Right renal pelvis (tissue), 4 donors: ENCODE data around the gene FAM221B. TPM values are rescaled to one million over a fixed set of nuclear protein-coding genes. Genes with fewer than 3 reads are reported as not detected.

ENCODE experiments used
- DNase-seq, 4 donors: peaks; one replicate each; pipeline ENCODE4 v3.0.0-alpha.2; 2013; ENCODE audit warnings: low read depth in 4 of 4, low spot score in 3 of 4, missing footprints in 1 of 4
- polyA plus RNA-seq, 4 donors: library from polyadenylated mRNA; unstranded; fragments of 120-200 nt; gene quantifications; one replicate each; pipeline ENCODE4 v1.2.1, GENCODE V29; 2013; ENCODE audit not compliant: insufficient read length in 4 of 4

FAM221B gene
- polyA plus RNA-seq, 4 donors: 0.10 to 0.16 (median 0.13) TPM; not detected in 1

DNA sequence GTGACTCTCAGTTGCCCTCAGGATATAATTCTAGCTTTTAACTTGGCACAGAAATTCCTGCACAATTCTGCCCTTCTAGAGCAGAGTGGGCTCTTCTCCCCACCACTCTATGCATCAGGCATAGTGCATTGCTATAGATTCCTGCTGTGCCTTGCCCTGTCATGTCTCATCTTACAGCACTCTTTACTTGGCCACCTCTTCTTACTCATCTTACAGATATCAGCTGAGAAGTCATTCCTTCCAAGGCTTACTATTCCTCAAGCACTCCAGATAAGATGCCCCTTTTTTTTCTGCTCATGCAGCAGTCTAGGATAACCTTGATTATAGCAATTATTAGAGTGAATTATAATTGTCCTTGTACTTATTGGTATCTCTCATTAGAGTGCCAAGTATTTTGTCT lies 5.6 kb downstream of the FAM221B start:
- no peak for DNase-seq

DNA sequence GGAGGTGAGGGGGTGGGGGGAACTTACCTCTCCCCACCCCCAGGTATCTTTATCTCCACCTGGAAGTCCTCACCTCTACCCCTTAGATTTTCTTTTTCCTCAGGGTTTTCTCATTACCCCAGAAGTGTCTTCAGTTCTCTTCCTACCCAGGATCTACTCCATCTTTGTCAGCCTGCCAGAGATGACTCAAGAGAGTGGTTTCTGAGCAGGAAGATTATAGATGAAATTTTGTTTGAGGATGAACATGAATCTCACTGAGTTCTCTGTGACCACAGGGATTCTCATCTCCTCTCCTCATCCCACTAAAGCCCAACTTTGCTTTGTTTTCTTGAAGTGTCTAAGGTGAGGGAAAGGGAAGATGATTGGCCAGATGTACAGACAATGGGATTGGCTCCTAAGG lies 8.5 kb downstream of the FAM221B start:
- DNase-seq: no peak

DNA sequence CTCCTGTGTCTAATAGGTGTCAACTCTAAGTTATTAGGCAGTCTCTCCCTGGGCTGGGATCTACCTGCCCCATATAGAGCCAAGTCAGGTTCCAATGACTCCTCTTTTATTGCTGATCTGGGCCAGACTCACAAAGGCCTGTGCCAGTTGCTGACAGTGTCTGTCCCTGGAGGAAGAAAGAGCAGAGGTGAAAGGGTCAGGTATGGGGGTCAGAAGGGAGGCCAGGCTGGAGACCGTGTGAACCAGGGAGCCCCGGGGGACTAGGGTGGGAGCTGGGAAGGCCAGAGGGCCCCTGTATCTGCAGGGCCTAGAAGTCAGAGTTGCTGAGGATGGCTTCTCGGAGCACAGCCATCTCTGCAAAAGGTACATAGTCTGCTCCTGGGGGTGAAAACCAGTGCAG lies 10.2 kb downstream of the FAM221B start:
- no peak for DNase-seq

DNA sequence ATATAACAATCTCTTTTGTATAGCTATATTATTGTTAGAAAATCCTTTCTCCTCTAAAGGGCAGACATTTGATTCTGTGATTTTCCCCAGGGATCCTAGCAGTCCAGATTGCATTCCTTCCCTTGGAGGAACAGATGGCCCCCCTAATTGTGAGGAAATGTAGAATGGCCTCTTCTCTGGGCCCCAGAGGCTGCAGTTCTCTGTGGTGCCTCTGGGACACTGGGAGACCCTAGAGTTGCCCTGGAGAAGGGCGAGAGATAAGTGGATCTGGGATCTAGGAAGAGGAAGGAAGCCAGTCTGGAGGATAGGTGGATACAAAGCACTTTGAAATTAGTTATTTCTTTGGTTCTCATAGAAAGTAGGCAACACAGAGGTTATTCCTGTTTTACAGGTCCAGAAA lies 11.8 kb downstream of the FAM221B start:
- no peak for DNase-seq

DNA sequence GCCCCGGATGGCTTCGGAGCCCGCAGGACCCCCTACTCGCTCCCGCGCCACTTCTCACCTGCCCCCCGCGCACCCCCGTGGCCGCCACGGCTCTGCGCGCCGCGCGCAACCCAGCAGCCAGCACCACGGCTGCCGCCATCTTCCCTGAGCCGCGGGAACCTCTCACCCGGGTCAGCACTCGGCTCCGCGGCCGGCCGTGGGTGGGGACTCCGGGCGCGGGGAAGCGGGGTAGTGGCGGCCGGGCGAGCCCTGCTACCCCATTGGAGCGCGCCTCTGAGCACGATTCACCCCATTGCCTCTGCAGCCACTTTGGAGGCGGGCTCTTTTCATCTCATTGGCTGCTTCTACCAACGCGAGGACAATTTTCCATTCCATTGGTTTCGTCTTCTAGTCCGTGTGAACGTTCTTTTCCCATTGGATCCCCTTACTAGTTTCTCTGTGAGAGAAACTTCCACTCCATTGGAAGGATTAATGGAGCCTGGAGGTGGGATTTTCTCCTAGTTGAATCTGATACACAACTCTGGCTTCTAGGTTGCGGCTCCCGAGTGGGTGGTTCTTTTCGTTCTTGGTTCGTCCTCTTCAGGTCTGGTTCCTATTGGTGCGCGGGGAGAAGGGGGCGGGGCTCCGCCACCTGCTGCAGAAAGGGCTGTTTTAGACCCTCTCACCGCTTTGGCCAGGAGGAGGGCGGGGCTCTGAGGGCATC lies 13.5 kb downstream of the FAM221B start, which contains the start of gene HINT2:
Gene HINT2 (minus strand): TSS at position 202 of the 703 bp plus-strand sequence. CDS start 63 bp downstream, at position 139.
- DNase-seq: peak; percentile 91 to 97 (median 96)

DNA sequence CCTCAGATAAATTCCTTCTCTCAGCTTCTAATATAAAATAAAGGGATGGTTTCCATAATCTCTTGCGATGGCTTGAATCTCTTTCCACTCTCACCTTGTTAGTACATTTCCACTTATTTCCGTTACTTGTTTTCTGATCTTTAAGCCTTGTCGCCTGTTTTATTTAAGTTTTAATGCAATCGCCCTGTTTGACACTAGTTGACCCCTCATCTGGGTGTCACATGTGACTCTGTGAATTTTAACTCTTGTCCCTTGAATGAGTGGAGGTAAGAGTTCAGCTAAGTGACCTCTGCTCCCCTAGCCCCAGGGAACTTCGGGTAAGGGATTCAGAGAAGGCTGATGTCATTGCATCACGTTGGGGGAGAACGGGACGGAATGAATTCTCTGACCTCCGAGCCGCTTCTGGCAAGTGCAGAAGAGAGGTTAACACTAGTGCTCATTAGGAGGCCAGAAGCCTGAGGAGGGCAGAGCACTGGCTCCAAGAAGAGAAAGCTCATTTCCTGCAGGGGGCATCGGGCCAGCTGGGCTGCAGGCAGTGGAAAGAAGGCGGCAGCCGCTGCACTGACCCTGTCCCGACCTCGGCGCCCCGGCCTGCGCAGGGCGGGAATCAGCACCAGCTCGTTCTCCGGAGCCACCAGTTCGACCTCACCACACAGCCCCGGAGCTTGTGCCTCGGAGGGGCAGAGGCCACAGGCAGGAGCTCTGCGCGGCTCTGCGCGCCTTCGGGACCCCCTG lies 14.3 kb downstream of the FAM221B start:
- peak in 1 of 4 donors; percentile 37 for DNase-seq

DNA sequence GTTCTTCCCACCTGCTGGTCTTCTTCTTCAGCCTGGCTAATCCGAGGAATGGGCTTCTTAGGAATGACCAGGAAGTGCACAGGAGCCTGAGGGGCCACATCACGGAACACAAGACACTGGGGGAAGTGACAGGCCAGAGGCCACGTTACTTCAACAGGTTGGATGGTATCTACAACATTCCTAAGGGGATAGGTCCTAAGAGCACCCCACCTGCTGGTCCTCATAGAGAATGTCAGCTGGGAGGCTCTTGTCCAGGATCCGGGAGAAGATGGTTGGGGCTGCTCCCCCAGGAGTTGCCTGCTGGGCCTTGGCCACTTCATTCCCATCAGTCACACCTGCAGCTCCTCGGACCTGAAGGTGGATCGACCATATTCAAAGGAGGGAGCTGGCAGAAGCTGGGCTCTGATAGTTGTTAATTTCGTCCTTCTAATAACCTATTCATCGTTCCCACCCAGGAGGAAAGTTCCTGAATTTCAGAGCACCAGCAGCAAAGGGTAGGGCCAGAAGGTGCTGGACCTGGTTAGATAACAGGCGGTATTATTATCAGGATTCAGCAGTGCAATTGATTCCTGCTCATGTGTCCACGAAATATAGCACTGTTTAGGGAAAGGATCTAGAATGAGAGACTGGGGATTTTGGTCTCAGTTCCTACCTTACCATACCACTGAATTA lies 15.0 kb downstream of the FAM221B start:
- DNase-seq: no peak

DNA sequence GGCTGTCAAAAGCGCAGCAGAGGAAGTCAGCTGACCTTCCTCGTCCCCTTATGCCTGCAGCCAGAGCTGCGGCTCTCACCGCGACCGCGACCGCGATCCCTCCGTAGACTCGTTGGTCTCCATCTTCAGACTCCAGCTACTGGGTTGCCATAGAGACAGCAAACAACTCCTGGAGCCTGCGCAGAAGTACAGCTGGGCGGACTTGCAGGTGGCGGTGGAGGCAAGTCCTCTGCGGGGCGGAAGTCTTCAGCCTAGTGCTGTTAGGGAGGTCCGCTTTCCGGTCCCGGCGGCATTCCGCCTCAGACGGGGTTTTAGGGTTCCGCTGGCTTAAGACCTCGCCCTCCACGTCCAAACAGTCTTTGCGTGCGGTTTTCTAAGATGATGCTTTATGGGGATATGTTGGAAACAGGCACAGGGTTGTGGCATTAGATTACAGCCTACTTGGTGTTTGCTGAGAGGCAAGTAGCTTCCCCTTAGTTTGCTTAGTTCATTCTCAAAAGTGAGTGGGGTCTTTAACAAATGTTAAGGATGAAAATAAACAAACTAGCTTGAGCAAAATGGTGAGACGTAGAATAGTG lies 16.4 kb downstream of the FAM221B start, which contains the start of gene SPAG8:
Gene SPAG8 (minus strand): TSS at position 238 of the 578 bp plus-strand sequence. CDS start 115 bp downstream, at position 123.
- DNase-seq: peak; percentile 66 to 88 (median 84)

DNA sequence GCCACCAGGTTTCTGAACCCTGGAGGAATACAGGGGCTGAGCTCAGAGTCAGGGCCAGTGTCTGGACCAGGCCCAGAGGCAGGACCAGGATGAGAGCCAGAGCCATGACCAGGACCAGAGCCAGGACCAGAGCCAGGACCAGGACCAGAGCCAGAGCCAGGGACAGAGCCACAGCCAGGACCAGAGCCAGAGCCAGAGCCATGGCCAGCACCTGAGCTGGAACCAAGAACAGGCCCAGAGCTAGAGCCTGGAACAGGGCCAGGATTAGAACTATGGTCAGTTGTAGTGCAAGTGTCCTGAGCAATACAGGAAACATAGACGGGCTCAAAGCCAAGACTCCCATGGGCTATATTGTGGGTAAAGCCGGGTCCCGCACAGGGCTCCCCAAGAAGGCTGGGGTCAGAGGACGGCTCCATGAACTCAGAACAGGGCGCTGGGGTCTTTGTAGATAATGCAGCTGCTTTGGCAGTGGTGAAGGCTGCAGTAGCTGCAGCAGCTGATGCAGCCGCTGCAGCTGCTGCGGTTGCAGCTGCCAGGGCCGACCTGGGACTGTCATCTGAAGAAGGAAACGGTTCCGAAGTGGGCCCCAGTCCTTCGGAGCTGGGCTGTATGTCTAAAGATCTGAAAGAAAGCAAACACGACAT lies 17.0 kb downstream of the FAM221B start:
- DNase-seq: no peak

DNA sequence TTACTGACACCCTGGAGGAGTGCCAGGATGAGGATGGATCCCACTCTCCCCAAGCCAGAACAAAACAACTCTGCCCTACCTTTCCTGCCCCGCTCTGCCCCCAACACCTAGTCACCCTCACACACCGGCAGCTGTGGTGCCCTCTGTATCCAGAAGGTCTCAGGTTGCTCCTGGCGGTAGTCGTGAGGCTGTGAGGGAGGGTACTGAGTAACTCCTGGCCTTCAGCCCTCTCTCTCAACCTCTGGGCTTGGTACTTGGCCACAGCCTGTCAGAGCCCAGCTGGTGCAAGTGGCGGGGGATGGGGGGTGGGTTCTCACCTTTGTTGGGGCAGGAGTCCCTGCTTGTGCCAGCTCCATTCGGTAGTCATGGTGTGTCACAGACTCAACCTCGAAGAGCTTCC lies 18.4 kb downstream of the FAM221B start:
- no peak for DNase-seq

DNA sequence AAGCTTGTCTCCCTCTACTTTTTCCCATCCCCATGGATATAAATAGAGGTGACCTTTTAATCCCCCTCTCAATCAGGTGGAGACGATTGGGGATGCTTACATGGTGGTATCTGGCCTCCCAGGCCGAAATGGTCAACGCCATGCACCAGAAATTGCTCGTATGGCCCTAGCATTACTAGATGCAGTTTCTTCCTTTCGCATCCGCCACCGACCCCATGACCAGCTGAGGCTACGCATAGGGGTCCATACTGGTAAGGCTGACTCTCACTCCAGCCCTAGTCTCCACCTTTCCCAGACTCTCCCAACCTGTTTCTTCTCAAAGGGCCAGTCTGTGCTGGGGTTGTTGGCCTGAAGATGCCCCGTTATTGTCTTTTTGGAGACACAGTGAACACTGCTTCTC lies 20.1 kb downstream of the FAM221B start:
- no peak for DNase-seq

DNA sequence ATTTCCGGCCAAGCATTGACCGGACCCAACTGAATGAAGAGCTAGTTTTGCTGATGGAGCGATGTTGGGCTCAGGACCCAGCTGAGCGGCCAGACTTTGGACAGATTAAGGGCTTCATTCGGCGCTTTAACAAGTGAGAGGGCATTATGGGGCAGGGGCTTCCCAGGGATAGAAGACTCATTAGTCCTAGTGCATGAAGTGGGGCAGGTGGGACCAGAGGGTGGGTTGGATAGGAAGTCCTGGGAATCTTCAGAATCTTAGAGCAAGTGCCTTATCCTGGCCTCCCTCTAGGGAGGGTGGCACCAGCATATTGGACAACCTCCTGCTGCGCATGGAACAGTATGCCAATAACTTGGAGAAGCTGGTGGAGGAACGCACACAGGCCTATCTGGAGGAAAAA lies 22.4 kb downstream of the FAM221B start:
- no peak for DNase-seq

DNA sequence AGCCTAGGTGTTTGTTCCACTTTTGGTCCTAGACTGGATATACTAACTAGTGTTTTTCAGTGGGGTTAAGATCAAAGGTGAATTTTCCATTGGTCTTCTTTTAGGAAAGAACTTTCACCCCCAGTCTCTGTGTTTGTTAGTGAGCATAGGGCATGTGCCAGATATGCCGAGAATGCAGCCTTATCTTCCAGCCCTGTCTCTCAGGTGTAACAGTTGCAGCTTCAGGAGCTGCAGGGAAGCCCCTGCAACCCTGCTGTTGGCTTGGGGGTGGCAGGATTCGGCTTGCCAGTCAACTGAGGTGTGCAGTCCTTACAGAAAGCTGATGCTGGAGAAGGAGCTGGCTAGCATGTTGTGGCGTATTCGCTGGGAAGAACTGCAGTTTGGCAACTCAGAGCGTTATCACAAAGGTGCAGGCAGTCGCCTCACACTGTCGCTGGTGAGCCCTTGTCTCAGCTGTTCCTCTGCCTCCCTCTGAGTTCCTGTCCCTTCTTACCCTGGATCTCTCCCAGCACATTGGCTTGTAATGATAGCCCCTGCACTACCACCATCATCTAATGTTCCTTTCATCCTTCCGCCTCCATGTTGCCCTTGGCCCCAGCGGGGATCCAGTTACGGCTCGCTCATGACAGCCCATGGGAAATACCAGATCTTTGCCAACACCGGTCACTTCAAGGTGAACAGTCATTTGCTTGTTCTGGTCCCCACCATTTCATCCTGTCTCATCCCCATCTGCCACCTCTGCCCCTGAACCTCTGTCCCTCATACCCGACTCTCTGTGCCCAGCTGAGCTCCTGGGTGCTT lies 27.0 kb downstream of the FAM221B start:
- no peak for DNase-seq

DNA sequence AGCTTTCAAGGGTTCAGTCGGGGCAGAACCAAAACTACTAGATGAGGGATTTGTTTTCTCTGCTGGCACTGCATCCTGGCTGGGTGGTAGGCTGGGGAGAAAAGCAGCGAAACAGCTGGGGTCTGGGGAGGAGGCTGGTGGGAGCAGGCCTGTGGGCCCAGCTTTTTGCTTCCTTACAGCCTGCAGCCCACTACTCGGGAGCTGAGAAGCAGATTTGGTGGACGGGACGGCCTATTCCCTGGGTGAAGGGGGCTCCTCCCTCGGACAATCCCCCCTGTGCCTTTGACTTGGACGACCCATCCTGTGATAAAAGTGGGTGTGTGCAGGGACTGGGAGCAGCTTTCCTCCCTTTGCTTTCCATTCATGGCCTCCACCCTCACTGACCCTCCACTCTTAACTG lies 28.0 kb downstream of the FAM221B start:
- DNase-seq: no peak

DNA sequence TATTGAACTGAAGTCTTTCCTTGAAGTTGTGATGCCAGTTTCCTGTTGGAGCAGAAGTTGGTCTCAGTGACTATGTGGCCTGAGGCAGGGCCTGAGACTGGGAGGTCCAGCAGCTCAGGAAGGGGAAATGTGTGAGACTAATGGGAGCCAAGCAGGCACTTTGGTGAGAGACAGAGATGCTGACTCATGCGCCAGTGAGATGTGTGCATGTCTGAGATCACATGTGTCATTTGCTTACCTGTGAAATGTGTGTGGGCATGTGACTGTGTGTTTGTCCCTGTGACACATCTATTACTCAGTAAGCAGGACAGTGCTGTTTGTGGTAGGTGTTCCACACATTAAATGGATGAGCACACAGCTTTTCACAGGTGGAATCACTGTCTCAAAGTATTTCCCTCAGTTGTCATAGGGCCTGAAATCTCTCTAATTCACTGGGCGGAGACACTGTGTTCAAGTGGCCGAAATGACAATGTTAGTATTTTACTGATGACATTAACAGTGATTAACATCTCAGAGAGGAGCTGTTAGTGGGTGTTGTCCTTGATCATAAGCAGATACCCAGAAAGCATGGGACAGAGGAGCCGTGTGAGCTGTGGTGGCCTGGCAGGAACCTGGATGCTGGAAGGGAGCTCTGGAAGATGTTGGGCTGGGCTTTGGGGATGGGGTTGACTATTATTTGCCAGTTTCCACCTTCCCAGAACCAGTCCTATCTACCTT lies 29.7 kb downstream of the FAM221B start:
- DNase-seq: no peak

DNA sequence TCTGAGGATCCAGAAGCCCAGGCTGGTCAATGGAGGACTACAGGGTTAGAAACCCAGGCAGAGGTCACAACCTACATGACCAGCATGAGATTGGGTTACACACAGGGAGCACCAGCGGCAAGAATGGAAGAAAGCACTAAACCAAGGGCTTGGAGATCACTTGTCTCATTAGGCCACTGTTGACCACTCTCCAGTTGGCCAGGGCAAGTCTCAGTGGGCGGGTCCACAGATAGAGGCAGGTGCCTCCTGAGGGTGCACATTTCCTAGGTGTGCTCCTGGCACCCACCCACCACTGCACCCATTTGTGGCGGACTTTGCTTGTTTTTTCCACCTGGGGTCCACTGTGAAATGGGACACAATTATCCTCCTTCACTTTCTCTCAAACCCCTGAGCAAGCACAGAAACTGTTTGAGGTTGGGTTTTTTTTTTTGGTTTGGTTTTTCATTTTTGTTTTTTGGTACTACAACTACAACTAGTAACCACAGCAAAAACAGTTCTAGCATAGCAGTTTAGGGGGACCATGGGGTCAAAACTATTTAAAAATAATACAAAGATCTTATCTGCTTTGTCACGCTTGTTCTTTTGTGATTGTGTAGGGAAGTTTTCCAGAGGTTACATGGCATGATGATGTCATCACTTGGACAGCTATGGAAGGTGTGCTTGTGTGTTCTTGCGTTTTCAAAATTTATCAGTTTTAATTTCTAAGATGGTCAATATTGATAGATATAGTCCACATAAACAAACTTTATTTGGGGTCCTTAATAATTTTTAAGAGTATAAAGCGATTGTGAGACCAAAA lies 31.0 kb downstream of the FAM221B start:
- DNase-seq: no peak

DNA sequence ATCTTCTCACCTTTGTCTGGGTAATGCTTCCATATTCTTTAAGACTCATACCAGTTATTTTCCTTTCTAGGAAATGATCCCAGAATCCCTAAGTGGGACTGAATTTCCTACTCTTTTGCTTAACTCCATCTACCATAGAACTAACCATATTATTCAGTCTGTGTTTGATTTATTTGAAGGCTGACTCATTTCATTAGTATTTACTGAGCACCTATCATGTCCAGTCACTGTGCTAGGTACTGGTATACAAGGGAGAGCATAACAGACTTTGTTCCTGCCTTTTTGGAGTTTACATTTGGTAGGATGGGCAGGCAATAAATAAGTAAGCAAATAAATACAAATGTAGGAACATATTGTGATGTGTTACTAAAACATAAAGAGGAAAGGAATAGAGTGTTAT lies 32.8 kb downstream of the FAM221B start:
- DNase-seq: no peak

DNA sequence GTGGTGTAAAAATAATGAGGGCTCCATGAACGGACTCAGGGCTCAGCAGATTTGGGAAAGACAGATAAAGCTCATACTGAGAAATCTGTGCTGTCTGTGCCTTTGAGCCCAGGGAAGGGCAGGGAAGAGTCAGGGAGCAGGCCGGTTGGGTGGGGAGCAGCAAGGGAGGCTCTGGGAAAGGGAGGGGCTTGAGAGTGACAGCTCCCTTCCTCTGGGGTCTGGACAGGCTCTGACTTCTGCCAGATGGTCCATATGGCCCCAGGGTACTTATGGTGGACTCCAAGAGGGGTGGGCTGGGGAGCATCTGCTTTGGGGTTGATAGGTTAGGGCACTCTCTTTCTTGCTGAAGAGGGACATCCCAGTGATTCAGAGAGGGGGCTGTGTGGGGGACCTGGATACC lies 35.1 kb downstream of the FAM221B start:
- DNase-seq: no peak
